H1 (cell line): ENCODE data around the gene PAX7. TPM values are rescaled to one million over a fixed set of nuclear protein-coding genes. Genes with fewer than 3 reads are reported as not detected.

Source experiments
- CTCF ChIA-PET: fragments of 300-600 bp; sonication (Branson Sonifier 250); formaldehyde crosslinking; loops from one replicate; lab custom pipeline; 2021; ENCODE audit not compliant: partially characterized antibody; lab: Charles Lee
- POLR2A ChIA-PET: fragments of 300-600 bp; sonication (Branson Sonifier 250); formaldehyde crosslinking; loops from one replicate; lab custom pipeline; 2021; ENCODE audit warnings: inconsistent platforms; ENCODE audit not compliant: partially characterized antibody; lab: Charles Lee
- DNase-seq, 2 experiments: peaks; one replicate each; pipeline versions ENCODE4 v3.0.0 to v3.0.0-alpha.2; 2010 to 2022; ENCODE audit warnings: low spot score in 2 of 2, low read depth in 1 of 2, mixed read lengths in 1 of 2
- FAIRE-seq: peaks from 2 replicates; lab custom pipeline; 2011; peaks lifted over from hg19 to GRCh38; lab: Jason Lieb, UNC
- H2AFZ ChIP-seq: 2 replicates; pipeline ENCODE4 v1.8.1; 2012; ENCODE audit warnings: low read length, inconsistent platforms
- H2AK5ac ChIP-seq: 2 replicates; pipeline ENCODE4 v1.6.1; 2013; ENCODE audit warnings: low read depth, low read length
- H2BK120ac ChIP-seq: replicated peaks from 2 replicates; pipeline ENCODE3; 2013; ENCODE audit warnings: low read depth, low read length, inconsistent platforms
- H2BK12ac ChIP-seq: 2 replicates; pipeline ENCODE4 v1.6.1; 2013; ENCODE audit warnings: low read depth, low read length
- H2BK15ac ChIP-seq: 2 replicates; pipeline ENCODE4 v1.6.1; 2013; ENCODE audit warnings: low read length
- H2BK20ac ChIP-seq: 2 replicates; pipeline ENCODE4 v1.6.1; 2013; ENCODE audit warnings: low read length
- H2BK5ac ChIP-seq: 2 replicates; pipeline ENCODE4 v1.6.1; 2013; ENCODE audit warnings: low read depth, low read length
- H3K14ac ChIP-seq: 2 replicates; pipeline ENCODE4 v1.6.1; 2013; ENCODE audit warnings: inconsistent platforms; ENCODE audit not compliant: insufficient read length
- H3K18ac ChIP-seq: 2 replicates; pipeline ENCODE4 v1.6.1; 2013; ENCODE audit warnings: low read length; ENCODE audit errors: extremely low read depth
- H3K23ac ChIP-seq: 2 replicates; pipeline ENCODE4 v1.6.1; 2013; ENCODE audit warnings: inconsistent platforms; ENCODE audit not compliant: insufficient read length
- H3K23me2 ChIP-seq: 2 replicates; pipeline ENCODE4 v1.6.1; 2013; ENCODE audit warnings: low read depth, low read length
- H3K27ac ChIP-seq: 2 replicates; pipeline ENCODE4 v1.6.1; 2011; ENCODE audit warnings: low read depth, low read length, inconsistent platforms
- H3K27me3 ChIP-seq, 4 experiments: replicated peaks in 1 of 4; 1 replicate in 1 of 4; 2 replicates in 3 of 4; pipeline versions ENCODE4 v1.6.1 to v1.8.1; 2011 to 2013; ENCODE audit warnings: low read length in 3 of 4, mild to moderate bottlenecking in 3 of 4, inconsistent platforms in 2 of 4, mixed read lengths in 2 of 4, moderate library complexity in 1 of 4; ENCODE audit not compliant: control insufficient read depth in 3 of 4, insufficient read depth in 3 of 4; ENCODE audit errors: extremely low read depth in 1 of 4
- H3K36me3 ChIP-seq, 4 experiments: 2 replicates each; pipeline versions ENCODE4 v1.6.1 to v1.8.1; 2011 to 2013; ENCODE audit warnings: mild to moderate bottlenecking in 4 of 4, low read length in 3 of 4, moderate library complexity in 2 of 4, control low read depth in 1 of 4, inconsistent platforms in 1 of 4; ENCODE audit not compliant: insufficient read depth in 4 of 4, control insufficient read depth in 2 of 4
- H3K4ac ChIP-seq: replicated peaks from 2 replicates; pipeline ENCODE3; 2013; ENCODE audit warnings: low read length, low read depth, mixed read lengths, inconsistent platforms; ENCODE audit not compliant: insufficient read length
- H3K4me1 ChIP-seq, 4 experiments: replicated peaks in 1 of 4; 1 replicate in 1 of 4; 2 replicates in 3 of 4; pipeline versions ENCODE4 v1.6.1 to v1.8.1; 2011 to 2013; ENCODE audit warnings: low read length in 3 of 4, inconsistent platforms in 2 of 4, mixed read lengths in 1 of 4; ENCODE audit not compliant: insufficient read depth in 4 of 4, control insufficient read depth in 3 of 4
- H3K4me2 ChIP-seq, 2 experiments: 2 replicates each; pipeline versions ENCODE4 v1.6.1 to v1.8.1; 2011 to 2013; ENCODE audit warnings: low read depth in 2 of 2, low read length in 2 of 2, control low read depth in 1 of 2, inconsistent platforms in 1 of 2, mild to moderate bottlenecking in 1 of 2; ENCODE audit not compliant: insufficient read depth in 1 of 2
- H3K4me3 ChIP-seq, 4 experiments: fragments of 200-600, 300-600 bp in 1 of 4; sonication (generic), shearing (Covaris generic), sonication (Bioruptor Twin) in 1 of 4; 2 replicates each; pipeline versions ENCODE4 v1.5.1 to v1.8.1; 2011 to 2016; ENCODE audit warnings: low read length in 4 of 4, low read depth in 3 of 4, control low read depth in 2 of 4, inconsistent platforms in 2 of 4, mild to moderate bottlenecking in 2 of 4, mixed read lengths in 1 of 4, moderate library complexity in 1 of 4; ENCODE audit not compliant: insufficient read depth in 2 of 4; ENCODE audit errors: extremely low read depth in 1 of 4
- H3K56ac ChIP-seq: replicated peaks from 2 replicates; pipeline ENCODE3; 2013; ENCODE audit warnings: low read depth, mild to moderate bottlenecking, mixed read lengths, low read length, inconsistent platforms; ENCODE audit not compliant: insufficient read length
- H3K79me1 ChIP-seq: 2 replicates; pipeline ENCODE4 v1.6.1; 2013; ENCODE audit warnings: low read depth, low read length, control low read depth
- H3K79me2 ChIP-seq, 2 experiments: 2 replicates each; pipeline versions ENCODE4 v1.6.1 to v1.8.1; 2012 to 2013; ENCODE audit warnings: low read length in 2 of 2, mild to moderate bottlenecking in 2 of 2, inconsistent platforms in 1 of 2; ENCODE audit not compliant: insufficient read depth in 2 of 2, control insufficient read depth in 1 of 2
- H3K9ac ChIP-seq, 4 experiments: replicated peaks in 1 of 4; 1 replicate in 1 of 4; 2 replicates in 3 of 4; pipeline versions ENCODE4 v1.6.1 to v1.8.1; 2011 to 2013; ENCODE audit warnings: low read depth in 3 of 4, low read length in 3 of 4, control low read depth in 2 of 4, mild to moderate bottlenecking in 2 of 4, moderate library complexity in 2 of 4, inconsistent platforms in 1 of 4; ENCODE audit errors: extremely low read depth in 1 of 4
- H3K9me3 ChIP-seq, 2 experiments: 2 replicates each; pipeline versions ENCODE4 v1.6.1 to v1.8.1; 2012 to 2013; ENCODE audit warnings: mild to moderate bottlenecking in 2 of 2, moderate library complexity in 2 of 2, control low read depth in 1 of 2, inconsistent platforms in 1 of 2, low read depth in 1 of 2, low read length in 1 of 2, mixed read lengths in 1 of 2; ENCODE audit not compliant: insufficient read depth in 2 of 2
- H4K20me1 ChIP-seq, 2 experiments: replicated peaks in 1 of 2; 2 replicates each; pipeline versions ENCODE3 to v1.8.1; 2011 to 2013; ENCODE audit warnings: inconsistent platforms in 2 of 2, low read length in 2 of 2, mild to moderate bottlenecking in 1 of 2; ENCODE audit not compliant: insufficient read depth in 2 of 2, control insufficient read depth in 1 of 2
- H4K5ac ChIP-seq: 2 replicates; pipeline ENCODE4 v1.6.1; 2013; ENCODE audit warnings: low read length, low read depth, mixed read lengths, inconsistent platforms; ENCODE audit not compliant: insufficient read length
- H4K8ac ChIP-seq: 2 replicates; pipeline ENCODE4 v1.8.0; 2013; ENCODE audit warnings: mild to moderate bottlenecking, moderate library complexity, low read length, inconsistent platforms; ENCODE audit not compliant: insufficient read depth; ENCODE audit errors: extremely low read depth
- H4K91ac ChIP-seq: replicated peaks from 2 replicates; pipeline ENCODE3; 2013; ENCODE audit warnings: low read length, mixed read lengths, inconsistent platforms; ENCODE audit not compliant: insufficient read length
- ATF2 ChIP-seq: IDR thresholded peaks from 2 replicates; pipeline ENCODE4 v1.6.1; 2012; ENCODE audit warnings: low read length, inconsistent platforms
- BRCA1 ChIP-seq: IDR thresholded peaks from 2 replicates; pipeline ENCODE4 v1.6.1; 2012; ENCODE audit warnings: low read depth, low read length, improper control_type of control experiment
- CBX8 ChIP-seq: fragments of 300-800, 300-1000 bp; sonication (generic); IDR thresholded peaks from 2 replicates; pipeline ENCODE4 v1.7.1; 2016; ENCODE audit warnings: low read depth, low read length, borderline replicate concordance
- CHD2 ChIP-seq: IDR thresholded peaks from 2 replicates; pipeline ENCODE4 v1.6.1; 2012; ENCODE audit warnings: low read length, improper control_type of control experiment
- EP300 ChIP-seq, 2 experiments: IDR thresholded peaks; 1 replicate in 1 of 2; 2 replicates in 1 of 2; pipeline ENCODE4 v1.6.1; 2011 to 2012; ENCODE audit warnings: low read depth in 2 of 2, low read length in 2 of 2, mild to moderate bottlenecking in 2 of 2, borderline replicate concordance in 1 of 2, inconsistent platforms in 1 of 2, moderate library complexity in 1 of 2
- GABPA ChIP-seq: IDR thresholded peaks from 2 replicates; pipeline ENCODE4 v1.6.1; 2011; ENCODE audit warnings: mild to moderate bottlenecking, low read length, moderate library complexity, borderline replicate concordance; ENCODE audit not compliant: insufficient read depth
- GTF2F1 ChIP-seq: IDR thresholded peaks from 2 replicates; pipeline ENCODE4 v1.6.1; 2012; ENCODE audit warnings: low read depth, low read length, improper control_type of control experiment, borderline replicate concordance
- MAFK ChIP-seq: IDR thresholded peaks from 2 replicates; pipeline ENCODE4 v1.6.1; 2012; ENCODE audit warnings: low read depth, mild to moderate bottlenecking, improper control_type of control experiment, low read length
- SUZ12 ChIP-seq: fragments of 200-600 bp; sonication (generic); IDR thresholded peaks from 2 replicates; pipeline ENCODE4 v1.6.1; 2012; ENCODE audit warnings: mild to moderate bottlenecking, inconsistent platforms, low read length, moderate library complexity, mixed read lengths
- TAF7 ChIP-seq: optimal IDR thresholded peaks from 2 replicates; pipeline ENCODE3; 2011; ENCODE audit warnings: low read depth, mild to moderate bottlenecking, inconsistent platforms, low read length, moderate library complexity, borderline replicate concordance
- WGBS, 2 experiments: shearing (Covaris generic) in 1 of 2; methylation state at CpG; one replicate each; pipeline versions ENCODE4 v1.1.6 to v1.1.7; 2013 to 2015; ENCODE audit warnings: low lambda C conversion rate in 2 of 2, mixed read lengths in 2 of 2, inconsistent platforms in 1 of 2, low coverage in 1 of 2, missing lambda C conversion rate in 1 of 2; ENCODE audit not compliant: insufficient replicate concordance in 2 of 2, insufficient coverage in 1 of 2, insufficient read length in 1 of 2; ENCODE audit errors: extremely low coverage in 1 of 2, missing lambda C conversion rate in 1 of 2; 5-methylcytosine and 5-hydroxymethylcytosine counted together
- polyA plus RNA-seq, 7 experiments: library from polyadenylated mRNA; depleted of rRNA in 3 of 7; stranded (reverse) in 5 of 7; unstranded in 2 of 7; fragments of >200 nt in 5 of 7; fragments of 200-250 nt in 2 of 7; gene quantifications; 1 replicate in 5 of 7; 2 replicates in 1 of 7; 4 replicates in 1 of 7; pipeline versions ENCODE4 v1.2.1 to v1.2.3, GENCODE V29; 2011 to 2013; ENCODE audit warnings: missing spikeins in 2 of 7, mixed read lengths in 2 of 7
- total RNA-seq: library from RNA; stranded (reverse); fragmentation: NEBNext Ultra II Directional; extraction: Animal tissue kit (Norgen Biotek cat#: 25700); gene quantifications from 2 replicates; pipeline ENCODE4 v1.2.1, GENCODE V29; 2021

The PAX7 gene
- total and polyA plus RNA-seq, 2 of the 8 experiments (the other 6 are each of a cell fraction or from before 2014, with no cell fraction given): not detected

GRCh38 chr1:18657506-18658201 lies 27.0 kb downstream of the PAX7 start:
- CTCF ChIA-PET: interaction anchor here (0.6 to 17.3 kb wide), 11 partner anchors 12 to 730 kb away, joined by 3 to 207 read pairs (median 5); no protein-coding TSS in a partner anchor
- Histone ChIP-seq H3K27ac (no peak overlapping the region), H2BK12ac (no peak overlapping the region), H4K8ac (no peak overlapping the region), H4K91ac (no peak overlapping the region), H2BK15ac (no peak overlapping the region), H3K23ac (no peak overlapping the region), H3K79me2 (no peaks in the 10 kb centered on the region), H3K79me1 (no peaks in the 10 kb centered on the region), H3K4me3 (no peak overlapping the region), H2BK20ac (no peak overlapping the region), H3K4ac (no peak overlapping the region), H2AFZ (no peak overlapping the region), H3K4me1 (peaks cover 14 to 36% (median 23%) of the 10 kb centered on the region in 4 experiments), H3K14ac (no peak overlapping the region), H4K5ac (no peak overlapping the region), H4K20me1 (peaks cover 2 to 6% of the 10 kb centered on the region in 2 experiments), H3K27me3 (peaks cover 8 to 75% (median 66%) of the 10 kb centered on the region in 4 experiments), H2BK120ac (no peak overlapping the region), H3K9me3 (no peaks in the 10 kb centered on the region; a peak in 1 of 4 replicates), H3K4me2 (no peak overlapping the region), H3K56ac (no peak overlapping the region), H3K36me3 (no peaks in the 10 kb centered on the region), H3K9ac (no peak overlapping the region), H3K23me2 (no peaks in the 10 kb centered on the region), H2BK5ac (no peak overlapping the region), H2AK5ac (no peak overlapping the region), H3K18ac (no peak overlapping the region)
- no peak for FAIRE-seq
- POLR2A ChIA-PET: interaction anchor here (0.6 to 1.5 kb wide), 4 partner anchors 9 to 309 kb away, joined by 3 to 5 read pairs (median 3); no protein-coding TSS in a partner anchor
- 57% methylated on average over 17 of the region's 17 CpGs; no CpG with 5 or more reads in 1 of the 2 experiments for WGBS, 2 experiments
- no peak for DNase-seq
- TF ChIP-seq ATF2 (no peak), TAF7 (no peak), CHD2 (no peak), MAFK (no peak), EP300 (IDR thresholded peaks at IDR 0.05; ENCODE audit: borderline replicate concordance in 1 of 2, low read depth in 2 of 2, low read length in 2 of 2) (no peak), SUZ12 (no peak; the same call in 1 of the 2 replicates), GTF2F1 (no peak), CBX8 (no peak), BRCA1 (no peak), GABPA (no peak)
